Fibroblast of mammary gland (primary cell): ENCODE data around the gene PTPRN2.

Experiments
- DNase-seq: peaks from one replicate; pipeline ENCODE4 v3.0.0-alpha.2; 2010; ENCODE audit warnings: low read depth
- H3K4me3 ChIP-seq: 2 replicates; pipeline ENCODE4 v1.5.1; 2011; ENCODE audit warnings: low read depth, mild to moderate bottlenecking, low read length, moderate library complexity; ENCODE audit not compliant: control insufficient read depth
- TF ChIP-seq, protein P1 (sequence below): conservative IDR thresholded peaks from 2 replicates; pipeline ENCODE4 v1.5.1; 2011; ENCODE audit warnings: low read depth, low read length, inconsistent platforms; ENCODE audit not compliant: control insufficient read depth, insufficient read depth

PTPRN2 gene

DNA sequence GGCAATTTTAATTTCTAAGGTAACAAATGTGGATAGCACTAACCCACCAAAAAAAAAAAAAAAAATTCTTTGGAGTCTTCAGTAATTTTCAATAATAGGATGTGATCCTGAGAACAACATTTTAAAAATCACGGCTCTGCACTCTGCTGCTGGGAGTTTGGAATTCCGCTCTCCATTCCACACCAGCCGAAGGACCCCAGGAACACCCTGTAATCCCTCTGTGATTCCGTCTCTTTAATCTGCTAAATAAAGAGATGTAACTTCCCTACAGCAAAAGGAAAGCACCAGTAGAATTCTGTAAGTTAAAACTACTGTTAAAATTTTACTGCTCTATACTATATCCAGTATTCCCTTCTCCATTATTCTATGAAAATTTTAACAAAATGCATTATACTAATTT, 284.5 kb downstream of the PTPRN2 start:
- H3K4me3 ChIP-seq = no peak overlapping the region
- DNase-seq = no peak
- TF ChIP-seq, protein P1, sequence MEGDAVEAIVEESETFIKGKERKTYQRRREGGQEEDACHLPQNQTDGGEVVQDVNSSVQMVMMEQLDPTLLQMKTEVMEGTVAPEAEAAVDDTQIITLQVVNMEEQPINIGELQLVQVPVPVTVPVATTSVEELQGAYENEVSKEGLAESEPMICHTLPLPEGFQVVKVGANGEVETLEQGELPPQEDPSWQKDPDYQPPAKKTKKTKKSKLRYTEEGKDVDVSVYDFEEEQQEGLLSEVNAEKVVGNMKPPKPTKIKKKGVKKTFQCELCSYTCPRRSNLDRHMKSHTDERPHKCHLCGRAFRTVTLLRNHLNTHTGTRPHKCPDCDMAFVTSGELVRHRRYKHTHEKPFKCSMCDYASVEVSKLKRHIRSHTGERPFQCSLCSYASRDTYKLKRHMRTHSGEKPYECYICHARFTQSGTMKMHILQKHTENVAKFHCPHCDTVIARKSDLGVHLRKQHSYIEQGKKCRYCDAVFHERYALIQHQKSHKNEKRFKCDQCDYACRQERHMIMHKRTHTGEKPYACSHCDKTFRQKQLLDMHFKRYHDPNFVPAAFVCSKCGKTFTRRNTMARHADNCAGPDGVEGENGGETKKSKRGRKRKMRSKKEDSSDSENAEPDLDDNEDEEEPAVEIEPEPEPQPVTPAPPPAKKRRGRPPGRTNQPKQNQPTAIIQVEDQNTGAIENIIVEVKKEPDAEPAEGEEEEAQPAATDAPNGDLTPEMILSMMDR = no peak

DNA sequence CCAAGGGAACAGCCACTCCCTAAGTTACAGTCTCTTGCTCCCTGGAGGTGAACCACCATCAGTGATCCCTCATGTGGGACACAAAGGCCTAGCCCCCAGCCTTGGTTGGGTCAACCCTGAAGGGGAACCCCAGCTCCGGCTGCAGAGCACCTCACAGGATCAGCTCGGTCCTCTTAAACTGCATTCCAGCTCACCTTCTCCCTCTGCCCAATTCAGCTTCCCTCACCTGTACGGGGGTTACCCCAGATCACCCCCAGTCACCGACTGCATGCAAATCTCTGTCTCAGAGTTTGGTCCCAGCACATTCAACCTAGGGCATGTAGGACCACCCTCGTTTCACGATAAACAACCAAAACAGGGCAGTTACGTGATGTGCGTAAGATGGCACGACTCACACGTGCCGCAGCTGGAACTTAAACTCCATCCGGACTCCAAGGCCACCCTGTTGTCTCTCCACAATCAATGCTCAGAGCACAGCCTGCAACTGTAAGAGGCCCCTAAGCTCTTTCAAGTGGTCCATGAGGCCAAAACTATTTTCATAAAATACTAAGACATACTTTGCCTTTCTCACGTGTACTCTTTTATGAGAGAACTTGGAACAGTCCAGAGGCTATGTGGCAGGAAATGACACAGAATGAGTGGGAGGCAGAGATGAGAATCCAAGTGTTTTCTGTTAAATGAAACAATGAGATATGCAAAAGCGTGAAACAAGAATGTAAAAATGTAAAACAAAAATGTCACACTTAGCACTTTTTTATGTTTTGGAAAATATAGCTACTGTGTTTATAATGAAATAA, 285.2 kb downstream of the PTPRN2 start:
- TF ChIP-seq, protein P1 = no peak

DNA sequence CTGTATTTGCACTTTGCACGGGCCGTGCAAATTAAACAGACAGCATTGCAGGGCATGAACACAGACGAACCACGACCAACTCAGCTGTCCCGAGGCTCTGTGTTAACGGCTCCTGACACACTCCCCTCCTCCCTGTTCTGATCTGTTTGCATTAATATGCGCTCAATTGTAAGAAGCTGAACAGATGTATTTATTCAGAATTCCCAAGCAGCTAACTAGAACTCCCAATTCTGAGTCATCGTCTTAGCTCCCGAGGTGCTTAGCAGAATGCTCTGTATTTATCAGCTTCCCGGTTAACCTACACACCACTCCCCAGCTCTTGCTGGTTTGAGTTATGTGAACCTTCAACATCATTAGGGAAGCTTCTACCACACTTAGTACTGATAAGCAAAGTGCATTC, 286.4 kb downstream of the PTPRN2 start:
- TF ChIP-seq, protein P1 = no peak
- H3K4me3 ChIP-seq = no peak overlapping the region
- no peak for DNase-seq

More for the DNA sequence above, 285.2 kb downstream of the PTPRN2 start:
- H3K4me3 ChIP-seq = no peak overlapping the region
- no peak for DNase-seq

DNA sequence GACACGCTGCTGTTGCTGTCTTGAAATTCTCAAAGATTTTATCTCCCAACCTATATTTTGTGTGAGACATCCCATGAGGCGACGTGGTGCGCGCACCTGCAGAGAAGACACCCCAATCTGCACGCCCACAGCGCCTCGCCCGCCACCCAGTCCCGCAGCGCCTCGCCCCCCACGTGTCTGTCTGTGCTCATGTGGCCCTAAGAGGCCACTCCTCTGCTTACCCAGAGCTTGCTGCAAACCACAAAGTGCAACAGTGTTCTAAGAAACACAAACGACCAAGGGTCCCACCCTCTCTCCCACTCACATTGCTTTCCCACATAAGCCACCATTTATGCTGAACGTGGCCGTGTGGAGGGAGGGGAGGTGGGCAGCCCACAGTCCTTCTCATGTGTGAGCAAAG, 287.2 kb downstream of the PTPRN2 start:
- no peak overlapping the region for H3K4me3 ChIP-seq
- DNase-seq = no peak
- TF ChIP-seq, protein P1 = no peak

DNA sequence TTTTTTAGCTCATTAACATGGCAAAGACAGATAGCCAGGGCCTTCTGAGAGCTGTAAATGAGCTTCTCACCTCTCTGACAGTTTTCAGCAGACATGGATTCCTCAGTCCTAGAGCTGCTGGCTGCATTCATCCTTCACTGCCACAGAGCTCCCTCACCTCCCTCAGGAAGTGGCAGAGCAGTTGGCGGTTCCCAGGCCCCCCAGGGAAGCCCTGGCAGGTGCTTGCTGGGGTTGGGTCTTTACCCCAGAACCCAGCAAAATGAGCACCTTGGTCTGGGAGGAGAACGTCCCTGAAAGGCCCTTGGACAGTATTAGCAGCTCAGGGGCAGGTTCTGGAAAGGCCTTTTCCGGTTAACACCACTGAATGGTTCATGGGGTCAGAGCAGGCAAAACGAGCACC, 288.0 kb downstream of the PTPRN2 start:
- DNase-seq = no peak
- TF ChIP-seq, protein P1 = no peak
- no peak overlapping the region for H3K4me3 ChIP-seq

DNA sequence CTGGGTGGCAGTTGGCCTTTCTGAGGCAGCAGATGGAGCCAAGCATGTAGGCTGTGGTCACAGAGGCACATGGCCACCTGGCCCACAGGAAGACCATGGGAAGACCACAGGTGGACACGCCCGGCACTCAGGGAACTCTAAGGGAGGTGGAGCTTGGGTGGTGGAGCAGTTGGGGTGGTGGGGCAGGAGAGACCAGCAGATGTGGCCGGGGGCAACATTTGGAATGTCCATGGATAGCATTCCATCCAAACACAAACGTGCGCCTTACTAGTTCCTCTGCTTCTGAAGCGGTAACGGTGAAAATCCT, 290.9 kb downstream of the PTPRN2 start:
- TF ChIP-seq, protein P1 = no peak
- no peak overlapping the region for H3K4me3 ChIP-seq
- no peak for DNase-seq
